ENCODE data around the gene OR52E5.

OR52E5 gene

DNA sequence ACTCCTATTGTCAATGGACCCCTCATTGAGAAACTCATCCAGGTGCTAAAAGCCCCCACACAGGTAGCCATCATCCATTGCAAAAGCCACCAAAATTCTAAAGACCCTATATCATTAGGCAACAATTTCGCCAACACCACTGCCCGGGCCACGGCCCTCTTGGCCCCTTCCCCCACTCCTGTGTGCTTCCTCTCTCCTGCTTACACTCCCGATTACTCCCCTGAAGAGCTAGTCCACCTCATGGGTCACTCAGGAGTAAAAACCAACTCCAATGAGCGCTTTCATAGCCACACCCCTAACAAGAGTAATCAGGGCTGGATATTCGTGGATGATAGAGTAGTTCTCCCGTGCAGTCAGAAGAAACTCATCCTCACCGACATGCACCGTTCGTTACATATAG, 40.1 kb downstream of the OR52E5 start:
- DNase-seq (ENCODE audit: low read depth, low spot score) = no peak

DNA sequence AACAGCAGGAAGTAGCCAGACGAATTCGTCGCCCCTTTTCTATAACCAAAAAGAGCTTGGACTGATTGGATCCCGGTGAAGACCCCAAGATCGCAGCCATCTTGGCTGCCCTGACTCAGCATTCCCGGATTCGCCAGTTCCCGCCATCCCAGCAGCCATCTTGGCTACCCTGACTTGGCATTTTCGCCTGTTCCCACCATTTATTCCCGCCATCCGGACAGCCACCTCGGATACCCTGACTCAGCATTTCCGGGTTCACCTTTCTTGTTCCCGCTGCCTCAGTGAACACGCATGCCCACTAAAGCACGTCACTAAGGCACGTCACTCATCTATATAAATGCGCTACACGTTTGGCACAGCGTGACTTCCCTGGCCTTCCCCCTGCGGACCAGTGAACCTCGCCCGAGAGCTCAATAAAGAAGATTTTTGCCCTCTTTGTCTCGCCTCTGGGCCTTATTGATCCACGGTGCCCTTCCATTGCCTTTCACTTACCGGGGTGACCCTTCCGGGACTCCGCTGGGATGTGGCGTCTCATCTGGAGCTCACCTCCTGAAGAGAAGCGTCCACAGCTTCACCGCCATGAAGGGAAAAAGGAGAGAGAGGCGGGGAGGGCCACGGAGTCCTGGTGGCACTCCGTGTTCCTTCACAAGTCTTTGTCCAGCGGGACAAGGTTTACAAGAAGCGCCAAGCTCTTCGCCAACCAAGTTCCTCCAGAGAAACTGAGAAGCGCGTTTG, 45.0 kb downstream of the OR52E5 start:
- DNase-seq (ENCODE audit: low read depth, low spot score) = peak; percentile 67

- DNase-seq (ENCODE audit: low read depth, low spot score) = peak; percentile 91
Observed at GRCh38 chr11:5938603-5938965, 45.6 kb downstream of the OR52E5 start.

GRCh38 chr11:5940748-5941147, 47.7 kb downstream of the OR52E5 start:
- no peak for DNase-seq (ENCODE audit: low read depth, low spot score)

DNA sequence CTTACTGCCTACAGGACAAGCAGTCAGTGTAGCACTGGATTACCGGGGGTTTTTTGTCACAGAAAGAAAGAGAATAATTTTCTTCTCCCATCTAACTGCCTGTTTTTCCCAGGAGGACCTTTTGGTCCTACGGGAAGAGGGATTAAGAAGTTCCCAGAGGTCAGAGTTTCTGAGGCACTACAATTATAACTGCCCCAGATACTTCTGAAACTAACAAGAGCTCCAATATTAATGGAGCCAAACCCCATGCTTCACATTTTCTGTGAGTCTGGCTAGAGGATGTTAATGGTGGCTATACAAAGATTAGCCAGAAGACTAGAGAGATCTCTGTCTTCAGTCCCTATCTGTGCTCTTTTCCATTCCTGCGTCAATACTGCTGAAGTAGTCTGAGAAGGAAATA, 48.9 kb downstream of the OR52E5 start, which contains the start of gene OR56A3:
OR56A3 (plus strand) TSS at position 301 of the 400 bp plus-strand sequence. CDS start 5,096 bp downstream, outside the sequence.
- DNase-seq (ENCODE audit: low read depth, low spot score) = no peak
